Mesendoderm (in vitro differentiated cells): ENCODE results near the gene ACO2.

Experiments
- DNase-seq: peaks from one replicate; pipeline ENCODE4 v3.0.0; 2013
- H2AK5ac ChIP-seq: 2 replicates; pipeline ENCODE4 v1.6.1; 2013; ENCODE audit warnings: low read length, inconsistent platforms
- H2BK120ac ChIP-seq: 2 replicates; pipeline ENCODE4 v1.6.1; 2013; ENCODE audit warnings: low read depth, mild to moderate bottlenecking, low read length, moderate library complexity, mixed read lengths
- H2BK15ac ChIP-seq: replicated peaks from 2 replicates; pipeline ENCODE4 v1.6.1; 2013; ENCODE audit warnings: low read depth, mild to moderate bottlenecking, moderate library complexity
- H2BK5ac ChIP-seq: 2 replicates; pipeline ENCODE4 v1.6.1; 2013; ENCODE audit warnings: low read length, inconsistent platforms
- H3K18ac ChIP-seq: 2 replicates; pipeline ENCODE4 v1.6.1; 2013; ENCODE audit warnings: mild to moderate bottlenecking, low read length, mixed read lengths
- H3K23ac ChIP-seq: one replicate; pipeline ENCODE4 v1.6.1; 2013; ENCODE audit warnings: low read length
- H3K27ac ChIP-seq: 2 replicates; pipeline ENCODE4 v1.5.1; 2013; ENCODE audit warnings: low read depth, mild to moderate bottlenecking, inconsistent platforms, low read length, moderate library complexity
- H3K27me3 ChIP-seq: 2 replicates; pipeline ENCODE4 v1.6.1; 2013; ENCODE audit warnings: low read length, control low read depth, mild to moderate bottlenecking, inconsistent platforms; ENCODE audit not compliant: insufficient read depth, poor library complexity
- H3K36me3 ChIP-seq: 2 replicates; pipeline ENCODE4 v1.6.1; 2013; ENCODE audit warnings: low read length, inconsistent platforms; ENCODE audit not compliant: control insufficient read depth, insufficient read depth
- H3K4ac ChIP-seq: one replicate; pipeline ENCODE4 v1.6.1; 2013; ENCODE audit warnings: low read depth, mild to moderate bottlenecking, low read length, moderate library complexity
- H3K4me1 ChIP-seq: 2 replicates; pipeline ENCODE4 v1.6.1; 2013; ENCODE audit warnings: low read depth, low read length, inconsistent platforms; ENCODE audit not compliant: control insufficient read depth
- H3K4me2 ChIP-seq: 2 replicates; pipeline ENCODE4 v1.6.1; 2013; ENCODE audit warnings: low read length
- H3K4me3 ChIP-seq: 2 replicates; pipeline ENCODE4 v1.5.1; 2013; ENCODE audit warnings: mild to moderate bottlenecking, low read length
- H3K56ac ChIP-seq: one replicate; pipeline ENCODE4 v1.6.1; 2013; ENCODE audit warnings: low read length
- H3K79me1 ChIP-seq: 2 replicates; pipeline ENCODE4 v1.6.1; 2013; ENCODE audit warnings: low read length, inconsistent platforms
- H3K79me2 ChIP-seq: 2 replicates; pipeline ENCODE4 v1.6.1; 2013; ENCODE audit warnings: mild to moderate bottlenecking, low read length; ENCODE audit not compliant: control insufficient read depth, insufficient read depth
- H3K9ac ChIP-seq: 2 replicates; pipeline ENCODE4 v1.6.1; 2013; ENCODE audit warnings: low read length, inconsistent platforms
- H4K5ac ChIP-seq: one replicate; pipeline ENCODE4 v1.6.1; 2013; ENCODE audit warnings: low read length
- H4K8ac ChIP-seq: one replicate; pipeline ENCODE4 v1.6.1; 2013; ENCODE audit warnings: low read depth, mild to moderate bottlenecking, control low read depth, low read length, moderate library complexity
- WGBS: extraction: QIAGEN DNeasy Blood & Tissue Kit; methylation state at CpG from one replicate; pipeline ENCODE4 v1.1.7; 2013; ENCODE audit warnings: low lambda C conversion rate, missing lambda C conversion rate; ENCODE audit not compliant: insufficient coverage; ENCODE audit errors: extremely low coverage; 5-methylcytosine and 5-hydroxymethylcytosine counted together

ACO2 gene

DNA sequence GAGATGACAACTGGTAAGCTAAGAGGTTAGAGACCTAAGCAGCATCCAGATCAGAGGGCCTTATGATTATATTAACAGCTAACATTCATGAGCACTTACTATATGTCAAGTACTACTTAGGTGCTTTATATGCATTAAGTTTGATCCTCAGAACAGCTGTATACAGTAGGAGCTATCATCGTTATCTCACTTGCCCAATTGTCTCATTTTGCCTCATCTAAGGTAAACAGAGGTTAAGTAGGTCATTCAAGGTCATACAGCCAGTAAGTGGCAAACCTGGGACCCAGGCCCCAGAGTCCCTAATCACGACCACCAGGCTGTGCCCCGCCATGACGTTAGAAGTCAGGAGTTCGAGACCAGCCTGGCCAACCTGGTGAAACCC is 79.9 kb downstream of the ACO2 start:
- Histone ChIP-seq H3K27ac (no peak overlapping the region), H3K4ac (no peak overlapping the region)
- WGBS = no CpG with 5 or more reads among the region's 5 CpGs

DNA sequence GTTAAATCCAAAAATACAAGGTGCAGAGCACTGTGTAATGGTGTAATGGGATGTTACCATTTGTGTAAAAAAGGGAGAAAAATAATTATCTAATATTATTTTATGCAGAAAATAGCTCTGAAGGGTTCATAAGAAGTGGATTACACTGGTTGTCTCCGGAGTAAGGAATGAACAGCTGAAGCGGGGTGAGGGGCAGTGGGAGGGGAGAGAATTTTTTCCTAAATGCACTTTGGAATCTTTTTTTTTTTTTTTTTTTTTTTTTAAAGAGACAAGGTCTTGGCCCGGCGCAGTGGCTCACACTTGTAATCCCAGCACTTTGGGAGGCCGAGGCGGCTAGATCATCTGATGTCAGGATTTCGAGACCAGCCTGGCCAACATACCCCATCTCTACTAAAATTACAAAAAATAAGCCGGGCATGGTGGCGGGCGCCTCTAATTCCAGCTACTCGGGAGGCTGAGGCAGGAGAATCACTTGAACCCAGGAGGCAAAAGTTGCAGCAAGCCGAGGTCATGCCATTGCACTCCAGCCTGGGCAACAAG is 82.1 kb downstream of the ACO2 start:
- H3K23ac ChIP-seq = no peak overlapping the region
- H4K8ac ChIP-seq = no peak overlapping the region
- no peak overlapping the region for H2BK15ac ChIP-seq
- H3K79me2 ChIP-seq = no peaks in the 10 kb centered on the region
- no peak overlapping the region for H3K56ac ChIP-seq
- no peaks in the 10 kb centered on the region for H3K79me1 ChIP-seq
- H3K27ac ChIP-seq = no peak overlapping the region
- H3K18ac ChIP-seq = no peak overlapping the region
- no peak overlapping the region for H4K5ac ChIP-seq
- H3K27me3 ChIP-seq = no peaks in the 10 kb centered on the region
- no CpG with 5 or more reads among the region's 12 CpGs for WGBS
- H2AK5ac ChIP-seq = no peak overlapping the region
- no peaks in the 10 kb centered on the region for H3K36me3 ChIP-seq
- no peaks in the 10 kb centered on the region for H3K4me1 ChIP-seq
- H3K4me3 ChIP-seq = no peak overlapping the region
- no peak for DNase-seq
- H2BK120ac ChIP-seq = no peak overlapping the region
- H3K4ac ChIP-seq = no peak overlapping the region
- H3K4me2 ChIP-seq = no peak overlapping the region
- no peak overlapping the region for H3K9ac ChIP-seq
- H2BK5ac ChIP-seq = no peak overlapping the region

More for the DNA sequence above, 79.9 kb downstream of the ACO2 start:
- no peak overlapping the region for H2BK5ac ChIP-seq
- H3K27me3 ChIP-seq = no peaks in the 10 kb centered on the region
- no peak overlapping the region for H4K8ac ChIP-seq
- no peak overlapping the region for H3K23ac ChIP-seq
- H3K4me3 ChIP-seq = no peak overlapping the region
- H3K4me2 ChIP-seq = no peak overlapping the region
- H3K4me1 ChIP-seq = no peaks in the 10 kb centered on the region
- no peaks in the 10 kb centered on the region for H3K36me3 ChIP-seq
- H4K5ac ChIP-seq = no peak overlapping the region
- no peak overlapping the region for H2AK5ac ChIP-seq
- H2BK15ac ChIP-seq = no peak overlapping the region
- peaks cover 4% of the 10 kb centered on the region for H3K79me2 ChIP-seq
- H3K18ac ChIP-seq = no peak overlapping the region
- no peak overlapping the region for H3K9ac ChIP-seq
- no peak for DNase-seq
- no peak overlapping the region for H2BK120ac ChIP-seq
- no peaks in the 10 kb centered on the region for H3K79me1 ChIP-seq
- no peak overlapping the region for H3K56ac ChIP-seq

DNA sequence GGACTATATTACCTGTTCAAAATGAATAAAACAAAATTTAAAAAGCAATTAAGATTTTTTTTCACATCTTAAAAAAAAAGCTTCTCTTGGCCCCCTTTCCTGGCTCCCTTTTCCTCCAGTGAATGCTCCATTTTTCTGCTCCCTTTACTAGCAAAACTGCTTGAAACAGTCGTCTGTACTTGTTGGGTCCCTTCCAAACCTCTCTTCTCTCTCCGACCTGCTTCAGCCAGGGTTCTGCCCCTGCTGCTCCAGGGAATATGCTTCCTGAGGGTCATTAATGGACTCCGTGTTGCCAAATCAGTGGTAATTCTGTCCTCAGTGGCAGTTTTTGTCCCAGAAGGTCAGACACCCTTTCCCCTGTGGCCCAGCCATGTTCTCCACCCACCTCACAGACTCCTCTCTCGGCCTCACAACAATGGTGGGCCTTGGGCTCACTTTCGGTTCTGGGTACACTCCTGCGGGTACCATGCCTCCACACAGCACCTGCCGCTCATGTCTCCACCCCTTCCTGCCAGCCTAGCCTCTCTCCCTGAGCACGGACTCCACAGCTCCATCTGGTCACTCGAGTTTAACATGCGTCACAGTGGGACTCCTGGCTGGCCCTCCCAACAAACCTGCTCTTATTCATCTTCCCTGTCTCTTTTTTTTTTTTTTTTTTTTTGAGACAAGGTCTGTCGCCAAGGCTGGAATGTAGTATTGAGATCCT is 83.1 kb downstream of the ACO2 start:
- H3K4me3 ChIP-seq = no peak overlapping the region
- no peaks in the 10 kb centered on the region for H3K4me1 ChIP-seq
- H3K36me3 ChIP-seq = no peaks in the 10 kb centered on the region
- H2BK15ac ChIP-seq = no peak overlapping the region
- no peak overlapping the region for H4K8ac ChIP-seq
- no peak overlapping the region for H3K23ac ChIP-seq
- no peak overlapping the region for H3K56ac ChIP-seq
- no peak overlapping the region for H3K4me2 ChIP-seq
- H3K79me1 ChIP-seq = no peaks in the 10 kb centered on the region
- H3K9ac ChIP-seq = no peak overlapping the region
- H4K5ac ChIP-seq = no peak overlapping the region
- no peaks in the 10 kb centered on the region for H3K27me3 ChIP-seq
- WGBS = no CpG with 5 or more reads among the region's 11 CpGs
- no peak overlapping the region for H3K27ac ChIP-seq
- no peak for DNase-seq
- no peak overlapping the region for H2BK120ac ChIP-seq
- no peak overlapping the region for H2BK5ac ChIP-seq
- no peak overlapping the region for H3K18ac ChIP-seq
- no peak overlapping the region for H3K4ac ChIP-seq
- no peaks in the 10 kb centered on the region for H3K79me2 ChIP-seq
- no peak overlapping the region for H2AK5ac ChIP-seq

GRCh38 chr22:41555325-41555982 is 86.5 kb downstream of the ACO2 start:
- Histone ChIP-seq H4K8ac (no peak overlapping the region), H3K79me2 (no peaks in the 10 kb centered on the region), H3K27me3 (no peaks in the 10 kb centered on the region), H3K4me1 (no peaks in the 10 kb centered on the region), H3K4me2 (no peak overlapping the region), H4K5ac (no peak overlapping the region), H2AK5ac (no peak overlapping the region), H3K4ac (no peak overlapping the region), H3K79me1 (no peaks in the 10 kb centered on the region), H3K23ac (no peak overlapping the region), H3K56ac (no peak overlapping the region), H2BK5ac (no peak overlapping the region), H2BK120ac (no peak overlapping the region), H2BK15ac (no peak overlapping the region), H3K9ac (no peak overlapping the region), H3K36me3 (no peaks in the 10 kb centered on the region), H3K4me3 (no peak overlapping the region), H3K27ac (no peak overlapping the region), H3K18ac (no peak overlapping the region)
- no CpG with 5 or more reads among the region's 7 CpGs for WGBS
- DNase-seq = no peak

DNA sequence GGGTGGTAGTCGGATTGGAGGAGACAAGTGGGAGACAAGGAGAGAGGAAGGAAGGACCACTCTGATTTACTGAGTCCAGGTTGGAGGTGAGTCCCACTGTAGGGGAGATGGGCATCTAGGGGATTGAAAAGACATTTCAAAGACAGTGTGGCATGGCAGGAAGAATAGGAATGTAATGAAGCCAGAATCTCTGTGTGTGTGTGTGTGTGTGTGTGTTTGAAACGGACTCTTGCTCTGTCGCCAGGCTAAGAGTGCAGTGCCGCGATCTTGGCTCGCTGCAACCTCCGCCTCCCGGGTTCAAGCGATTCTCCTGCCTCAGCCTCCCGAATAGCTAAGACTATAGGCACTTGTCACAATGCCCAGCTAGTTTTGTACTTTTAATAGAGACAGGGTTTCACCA is 87.6 kb downstream of the ACO2 start:
- H2BK5ac ChIP-seq = no peak overlapping the region
- no peak overlapping the region for H2AK5ac ChIP-seq
- no peak overlapping the region for H4K8ac ChIP-seq
- H3K18ac ChIP-seq = no peak overlapping the region
- H3K23ac ChIP-seq = no peak overlapping the region
- no peak overlapping the region for H3K4me2 ChIP-seq
- no CpG with 5 or more reads among the region's 10 CpGs for WGBS
- no peaks in the 10 kb centered on the region for H3K36me3 ChIP-seq
- H3K4me3 ChIP-seq = no peak overlapping the region
- no peak overlapping the region for H3K9ac ChIP-seq
- H3K4me1 ChIP-seq = no peaks in the 10 kb centered on the region
- H3K79me2 ChIP-seq = no peaks in the 10 kb centered on the region
- no peak overlapping the region for H4K5ac ChIP-seq
- no peak overlapping the region for H2BK120ac ChIP-seq
- H2BK15ac ChIP-seq = no peak overlapping the region
- H3K56ac ChIP-seq = no peak overlapping the region
- H3K79me1 ChIP-seq = no peaks in the 10 kb centered on the region
- H3K4ac ChIP-seq = no peak overlapping the region
- no peak overlapping the region for H3K27ac ChIP-seq
- no peak for DNase-seq
- no peaks in the 10 kb centered on the region for H3K27me3 ChIP-seq
